ES-I3 (cell line): ENCODE results near the gene TEX48.

Experiments
- H3K36me3 ChIP-seq: 2 replicates; pipeline ENCODE4 v1.6.1; 2013; ENCODE audit warnings: mild to moderate bottlenecking, low read length, control low read depth, moderate library complexity; ENCODE audit not compliant: insufficient read depth
- H3K4me1 ChIP-seq: 2 replicates; pipeline ENCODE4 v1.6.1; 2013; ENCODE audit warnings: mild to moderate bottlenecking, control low read depth, low read length; ENCODE audit not compliant: insufficient read depth
- H3K9ac ChIP-seq: 2 replicates; pipeline ENCODE4 v1.6.1; 2013; ENCODE audit warnings: low read depth, mild to moderate bottlenecking, low read length, moderate library complexity
- H3K9me3 ChIP-seq: 2 replicates; pipeline ENCODE4 v1.6.1; 2013; ENCODE audit warnings: mild to moderate bottlenecking, low read length, moderate library complexity; ENCODE audit not compliant: control insufficient read depth, insufficient read depth

TEX48 gene, protein sequence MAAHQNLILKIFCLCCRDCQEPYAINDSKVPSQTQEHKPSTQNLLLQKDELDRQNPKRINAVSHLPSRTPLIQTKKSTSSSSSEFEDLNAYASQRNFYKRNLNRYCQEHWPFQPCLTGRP

DNA sequence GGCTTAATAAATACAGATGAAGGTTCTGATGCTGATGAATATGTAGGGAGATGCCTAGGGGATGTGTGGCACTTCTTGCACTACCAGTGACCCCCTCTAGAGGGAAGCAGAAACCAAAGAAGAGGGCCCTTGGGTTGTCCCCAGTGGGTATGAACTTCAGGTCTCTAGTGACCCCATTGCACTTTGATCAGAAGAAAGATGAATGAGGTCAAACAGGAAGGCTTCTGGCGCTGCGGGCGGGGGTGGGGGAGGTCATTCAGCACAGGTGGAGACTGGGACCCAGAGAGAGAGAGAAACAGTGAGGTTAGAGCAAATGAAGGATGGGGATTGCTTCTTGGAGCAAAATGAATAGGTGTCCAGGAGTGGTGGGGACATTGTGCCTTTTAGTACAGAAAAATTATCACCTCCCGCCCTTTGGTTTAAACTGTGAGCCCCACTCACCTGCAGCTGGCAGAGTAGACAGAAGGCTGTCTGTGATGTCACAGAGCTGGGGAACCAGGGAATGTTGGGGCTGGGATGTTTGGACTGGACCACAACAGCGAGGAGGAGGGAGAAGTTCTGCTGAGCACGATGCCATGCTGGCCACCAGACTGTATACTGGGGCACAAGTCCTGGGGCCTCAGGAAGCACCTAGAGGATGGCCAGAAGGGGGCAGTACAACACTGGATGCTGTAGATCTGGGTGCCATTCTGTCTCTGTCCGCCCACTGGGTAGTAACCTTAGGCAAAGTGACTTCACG, at the start of gene TEX48:
TSS of gene TEX48 (minus strand) at position 599 of the 739 bp plus-strand sequence. CDS start 10,469 bp downstream, outside the sequence.
- Histone ChIP-seq H3K9me3 (no peaks in the 10 kb centered on the region), H3K4me1 (no peaks in the 10 kb centered on the region), H3K9ac (no peak within 1 kb of the TSS), H3K36me3 (no peaks in the 10 kb centered on the region)

DNA sequence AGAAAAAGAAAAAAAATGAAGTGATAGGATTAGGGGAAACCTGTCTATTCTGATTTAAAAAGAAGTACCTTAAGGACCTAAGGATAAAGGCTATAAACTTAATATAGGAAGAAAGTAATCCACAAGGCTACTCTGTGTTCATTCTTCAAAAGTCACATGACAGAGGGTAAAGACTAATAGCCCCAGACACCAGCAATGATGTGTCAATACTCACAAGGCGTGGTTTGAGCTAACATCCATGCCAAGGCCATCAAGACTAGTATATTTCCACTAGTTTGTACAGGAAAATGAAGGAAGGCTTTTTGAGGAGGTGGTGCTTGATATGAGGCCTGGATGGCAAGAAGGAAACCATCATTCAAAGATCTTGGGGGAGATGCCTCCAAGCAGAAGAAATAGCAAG, 49.7 kb upstream of the TEX48 start:
- H3K9me3 ChIP-seq: no peaks in the 10 kb centered on the region
- H3K36me3 ChIP-seq: no peaks in the 10 kb centered on the region
- H3K4me1 ChIP-seq: no peaks in the 10 kb centered on the region
- H3K9ac ChIP-seq: no peak overlapping the region

DNA sequence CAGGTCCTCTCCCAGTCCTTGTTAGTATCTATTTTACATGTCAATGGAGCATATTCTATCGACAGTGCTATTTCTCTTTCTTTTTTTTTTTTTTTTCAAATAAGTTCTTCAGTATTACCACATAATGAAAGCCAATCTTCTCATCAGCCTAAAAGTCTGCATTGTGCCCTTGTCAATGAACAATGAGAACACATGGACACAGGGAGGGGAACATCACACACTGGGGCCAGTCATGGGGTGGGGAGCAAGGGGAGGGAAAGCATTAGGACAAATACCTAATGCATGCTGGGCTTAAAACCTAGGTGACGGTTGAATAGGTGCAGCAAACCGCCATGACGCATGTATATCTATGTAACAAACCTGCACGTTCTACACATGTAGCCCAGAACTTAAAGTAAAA, 47.7 kb upstream of the TEX48 start:
- H3K9ac ChIP-seq: no peak overlapping the region
- no peaks in the 10 kb centered on the region for H3K9me3 ChIP-seq
- no peaks in the 10 kb centered on the region for H3K36me3 ChIP-seq
- no peaks in the 10 kb centered on the region for H3K4me1 ChIP-seq

DNA sequence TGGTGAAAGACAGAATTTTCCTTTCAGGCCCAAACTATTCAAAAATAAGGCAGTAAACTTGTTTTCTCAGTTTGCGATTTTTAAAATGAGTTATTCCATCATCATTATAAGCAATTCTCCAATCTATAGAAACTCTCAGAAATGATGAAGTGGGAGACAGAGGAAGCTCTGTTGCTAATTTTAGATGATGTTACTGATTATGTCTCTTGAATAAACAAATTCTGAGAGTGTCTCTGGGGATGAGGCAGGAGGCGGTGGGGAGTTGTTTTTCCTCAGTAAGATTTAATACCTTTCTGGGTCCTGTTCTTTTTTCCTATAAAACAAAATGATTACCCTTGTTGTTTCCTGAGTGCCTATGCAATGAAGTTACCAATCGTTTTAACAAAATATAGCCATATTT, 43.9 kb upstream of the TEX48 start:
- H3K9ac ChIP-seq: no peak overlapping the region
- H3K9me3 ChIP-seq: no peaks in the 10 kb centered on the region
- H3K4me1 ChIP-seq: no peaks in the 10 kb centered on the region
- no peaks in the 10 kb centered on the region for H3K36me3 ChIP-seq

DNA sequence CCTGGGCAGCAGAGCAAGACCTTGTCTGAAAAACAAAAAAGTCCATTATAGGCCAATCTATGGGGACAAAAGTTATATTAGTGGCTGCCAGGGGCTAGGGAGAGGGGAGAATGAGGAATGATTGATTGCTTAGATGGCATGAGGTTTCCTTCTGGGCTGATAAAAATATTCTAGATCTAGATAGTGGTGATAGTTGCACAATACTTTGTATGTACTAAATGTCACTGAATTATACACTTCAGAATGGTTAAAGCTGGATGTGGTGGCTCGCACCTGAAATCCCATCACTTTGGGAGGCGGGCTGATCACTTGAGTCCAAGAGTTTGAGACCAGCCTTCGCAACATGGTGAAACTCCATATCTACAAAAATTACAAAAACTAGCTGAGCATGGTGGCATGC, 42.8 kb upstream of the TEX48 start:
- Histone ChIP-seq H3K9me3 (no peaks in the 10 kb centered on the region), H3K4me1 (no peaks in the 10 kb centered on the region), H3K9ac (no peak overlapping the region), H3K36me3 (no peaks in the 10 kb centered on the region)

DNA sequence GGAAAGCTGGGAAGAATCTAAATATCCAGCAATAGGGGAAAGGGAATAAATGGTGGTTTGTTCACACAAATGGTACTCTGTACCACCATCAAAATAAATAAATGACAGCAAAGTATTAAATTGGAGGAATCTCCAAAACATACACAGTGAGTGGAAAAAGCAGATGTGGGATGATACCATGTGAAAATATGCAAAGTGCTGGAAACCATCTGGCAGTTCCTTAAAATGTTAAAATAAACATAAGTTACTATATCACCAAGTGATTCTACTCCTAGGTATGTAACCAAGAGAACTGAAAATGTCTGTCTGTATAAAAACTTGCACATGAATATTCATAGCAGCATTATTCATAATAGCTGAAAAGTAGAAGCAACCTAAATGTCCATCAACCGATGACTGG, 41.9 kb upstream of the TEX48 start:
- Histone ChIP-seq H3K4me1 (no peaks in the 10 kb centered on the region), H3K9ac (no peak overlapping the region), H3K9me3 (no peaks in the 10 kb centered on the region), H3K36me3 (no peaks in the 10 kb centered on the region)

DNA sequence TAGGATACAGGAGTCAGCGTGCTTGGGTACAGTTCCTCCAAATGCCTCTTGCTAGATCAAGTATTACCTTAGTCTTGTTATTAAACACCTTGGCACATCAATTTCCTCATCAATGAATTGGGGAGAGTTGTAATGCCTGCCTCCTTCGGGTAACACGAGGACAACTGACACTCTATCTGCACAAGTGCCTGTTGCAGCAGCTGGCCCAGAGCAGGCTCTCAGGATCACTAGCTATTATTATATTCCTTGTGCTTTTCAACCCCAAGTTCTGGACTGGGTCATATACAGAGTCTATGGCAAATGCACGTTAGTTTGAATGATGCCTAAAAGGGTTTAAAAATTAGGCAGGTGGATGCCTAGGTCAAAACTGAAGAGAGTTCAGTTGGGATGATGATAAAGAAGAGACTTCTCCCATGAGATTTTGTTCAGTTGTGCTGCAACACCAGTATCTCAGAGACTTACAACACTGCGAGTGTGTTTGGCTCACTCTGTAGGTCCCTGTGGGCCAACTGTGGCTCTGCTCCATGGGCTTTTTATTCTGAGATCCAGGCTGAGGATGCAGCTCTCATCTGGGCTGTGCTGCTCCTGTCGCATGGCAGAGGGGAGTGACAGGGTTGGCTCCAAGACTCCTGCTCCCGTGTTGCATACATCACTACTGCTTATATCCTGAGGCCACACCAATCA, 41.1 kb upstream of the TEX48 start:
- Histone ChIP-seq H3K9me3 (no peaks in the 10 kb centered on the region), H3K4me1 (no peaks in the 10 kb centered on the region), H3K9ac (no peak overlapping the region)

DNA sequence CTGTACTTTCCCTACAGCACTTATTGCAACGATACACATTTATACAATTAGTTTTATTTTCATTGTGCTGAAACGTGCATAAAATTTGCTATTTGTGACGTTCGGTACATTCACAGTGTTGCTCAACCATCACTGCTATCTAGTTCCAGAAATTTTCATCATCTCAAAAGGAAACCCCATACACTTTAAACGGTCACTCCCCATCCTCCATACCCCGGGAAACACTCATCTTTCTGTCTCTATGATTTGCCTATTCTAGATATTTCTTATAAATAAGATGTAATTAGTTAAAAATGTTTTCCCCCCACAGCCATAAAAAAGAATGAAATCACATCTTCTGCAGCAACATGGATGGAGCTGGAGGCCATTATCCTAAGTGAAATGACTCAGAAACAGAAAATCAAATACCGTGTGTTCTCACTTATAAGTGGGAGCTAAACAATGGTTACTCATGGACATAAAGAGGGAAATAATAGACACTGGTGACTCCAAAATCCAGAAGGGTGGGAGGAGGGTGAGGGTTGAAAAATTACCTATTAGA, 40.2 kb upstream of the TEX48 start:
- no peak overlapping the region for H3K9ac ChIP-seq
- no peaks in the 10 kb centered on the region for H3K4me1 ChIP-seq
- H3K36me3 ChIP-seq: no peaks in the 10 kb centered on the region
- no peaks in the 10 kb centered on the region for H3K9me3 ChIP-seq

More for the DNA sequence above, 41.1 kb upstream of the TEX48 start:
- H3K36me3 ChIP-seq: no peaks in the 10 kb centered on the region

DNA sequence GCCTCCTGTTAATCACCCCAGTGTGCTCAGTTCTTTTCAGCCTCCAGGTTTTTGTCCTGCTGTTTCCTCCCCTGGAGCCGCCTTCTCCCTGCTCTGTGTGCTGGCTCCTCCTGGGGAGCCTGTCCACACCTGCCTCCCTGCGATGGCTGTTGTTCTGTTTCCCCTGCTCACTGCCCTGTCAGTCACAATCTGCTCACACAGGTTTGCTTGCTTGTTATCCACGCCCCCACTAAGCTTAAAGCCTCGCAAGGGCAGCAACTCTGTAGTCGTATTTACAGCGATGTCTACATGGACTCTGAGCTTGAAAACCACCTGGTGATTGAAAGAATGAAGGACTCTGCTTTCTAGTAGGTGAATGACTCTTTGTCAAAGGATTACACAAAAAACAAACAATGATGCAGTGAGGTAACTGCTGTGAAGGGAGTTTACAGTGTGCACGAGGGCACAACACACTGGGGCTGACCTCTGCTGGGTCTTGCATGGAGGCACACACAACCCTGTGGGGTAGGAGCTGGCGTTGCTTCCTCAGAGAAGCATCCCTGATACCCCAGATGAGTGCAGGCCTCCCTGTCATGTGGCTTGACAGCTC, 39.6 kb upstream of the TEX48 start:
- Histone ChIP-seq H3K36me3 (no peaks in the 10 kb centered on the region), H3K9me3 (no peaks in the 10 kb centered on the region), H3K9ac (no peak overlapping the region), H3K4me1 (no peaks in the 10 kb centered on the region)

DNA sequence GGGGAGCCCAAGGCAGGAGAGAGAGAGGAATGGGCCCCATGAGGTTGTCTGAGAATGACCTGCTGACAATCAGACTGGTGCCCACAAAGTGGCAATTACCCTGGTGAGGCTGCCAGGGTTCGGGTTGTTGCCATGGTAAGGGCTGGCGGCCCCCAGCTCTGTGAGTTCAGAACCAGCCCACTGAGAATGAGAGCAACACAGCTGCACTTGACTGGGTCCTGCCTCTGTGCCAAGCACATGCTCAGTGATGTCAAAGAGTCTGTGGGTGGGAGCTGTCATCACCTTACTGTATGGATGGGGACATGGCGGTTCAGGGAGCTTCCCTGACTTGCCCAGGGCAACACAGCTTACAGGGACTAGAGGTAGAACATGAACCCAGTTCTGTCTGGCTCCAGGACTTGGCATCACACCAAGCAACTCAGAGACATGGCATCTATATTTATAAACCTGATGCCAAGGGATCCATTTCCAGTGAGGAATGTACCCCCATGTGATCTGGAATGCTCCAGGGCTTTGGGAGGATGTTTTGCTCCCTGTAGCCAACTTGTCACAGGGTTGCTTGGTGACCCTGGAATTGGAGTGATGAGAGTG, 38.2 kb upstream of the TEX48 start:
- no peaks in the 10 kb centered on the region for H3K9me3 ChIP-seq

DNA sequence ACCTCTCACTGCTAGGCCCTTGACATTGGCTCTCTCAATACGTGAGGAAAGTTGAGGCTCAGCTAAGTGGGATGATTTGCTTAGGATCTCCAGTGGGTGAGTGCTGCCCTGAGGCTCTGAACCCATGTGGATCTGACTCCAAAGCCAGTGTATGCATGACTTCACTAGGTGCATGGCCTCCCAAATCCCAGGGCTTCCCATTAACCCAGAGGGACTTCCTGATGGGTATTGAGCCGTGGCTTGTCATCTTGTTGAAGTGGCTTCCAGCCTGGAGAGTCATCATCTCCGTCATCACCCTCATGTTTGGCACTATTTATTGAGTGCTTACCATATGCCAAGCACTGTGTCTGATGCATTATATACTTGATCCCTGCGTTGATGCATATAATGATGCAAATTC, 37.3 kb upstream of the TEX48 start:
- H3K36me3 ChIP-seq: no peaks in the 10 kb centered on the region
- no peaks in the 10 kb centered on the region for H3K9me3 ChIP-seq
- H3K4me1 ChIP-seq: no peaks in the 10 kb centered on the region
- H3K9ac ChIP-seq: no peak overlapping the region

More for the DNA sequence above, 38.2 kb upstream of the TEX48 start:
- Histone ChIP-seq H3K36me3 (no peaks in the 10 kb centered on the region), H3K4me1 (no peaks in the 10 kb centered on the region), H3K9ac (no peak overlapping the region)

DNA sequence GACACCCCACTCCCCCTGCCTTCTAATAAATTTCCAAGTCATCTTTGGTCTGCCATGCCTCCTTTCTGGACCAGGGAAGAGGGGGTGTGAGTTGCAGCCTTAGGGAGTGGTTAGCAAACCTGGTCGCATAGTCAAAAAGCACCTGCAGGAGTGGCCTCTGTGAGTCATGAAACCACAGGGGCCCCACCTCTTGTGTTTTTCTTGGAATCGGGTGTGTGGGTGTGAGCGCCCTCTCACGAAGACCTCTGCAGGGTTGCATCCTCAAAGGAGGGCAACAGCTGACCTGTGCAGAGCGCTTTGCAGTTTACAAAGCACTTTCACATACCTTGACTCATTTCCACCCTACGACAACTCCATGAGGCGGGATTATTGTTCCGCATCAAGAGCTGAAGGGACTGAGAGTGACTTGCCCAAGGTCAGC, 36.8 kb upstream of the TEX48 start:
- H3K9ac ChIP-seq: no peak overlapping the region
- H3K36me3 ChIP-seq: no peaks in the 10 kb centered on the region
- no peaks in the 10 kb centered on the region for H3K9me3 ChIP-seq
- H3K4me1 ChIP-seq: no peaks in the 10 kb centered on the region

DNA sequence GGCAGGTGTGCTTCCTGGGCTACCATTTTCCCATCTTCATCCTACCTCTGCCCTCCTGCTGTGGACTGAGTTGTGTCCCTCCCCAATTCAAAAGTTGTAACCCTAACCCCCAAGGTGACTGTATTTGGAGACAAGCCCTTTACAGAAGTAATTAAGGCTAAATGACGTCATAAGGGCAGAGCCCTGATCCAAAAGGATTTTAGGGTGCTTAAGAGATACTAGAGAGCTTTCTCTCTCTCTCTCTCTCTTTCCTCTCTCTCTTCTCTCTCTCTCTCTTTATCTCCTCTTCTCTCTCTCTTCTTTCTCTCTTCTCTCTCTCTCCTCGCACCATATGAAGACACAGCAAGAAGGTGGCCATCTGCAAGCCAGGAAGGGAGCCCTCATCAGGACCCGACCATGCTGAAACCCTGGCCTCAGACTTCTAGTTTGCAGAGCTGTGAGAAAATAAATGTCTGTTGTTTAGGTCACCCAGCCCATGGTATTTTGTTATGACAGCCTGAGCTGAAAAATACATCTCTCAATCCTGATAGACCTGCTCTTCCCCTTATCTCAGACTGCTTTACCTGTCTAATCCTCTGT, 36.0 kb upstream of the TEX48 start:
- H3K36me3 ChIP-seq: no peaks in the 10 kb centered on the region
- no peaks in the 10 kb centered on the region for H3K9me3 ChIP-seq
- H3K4me1 ChIP-seq: no peaks in the 10 kb centered on the region
- no peak overlapping the region for H3K9ac ChIP-seq

DNA sequence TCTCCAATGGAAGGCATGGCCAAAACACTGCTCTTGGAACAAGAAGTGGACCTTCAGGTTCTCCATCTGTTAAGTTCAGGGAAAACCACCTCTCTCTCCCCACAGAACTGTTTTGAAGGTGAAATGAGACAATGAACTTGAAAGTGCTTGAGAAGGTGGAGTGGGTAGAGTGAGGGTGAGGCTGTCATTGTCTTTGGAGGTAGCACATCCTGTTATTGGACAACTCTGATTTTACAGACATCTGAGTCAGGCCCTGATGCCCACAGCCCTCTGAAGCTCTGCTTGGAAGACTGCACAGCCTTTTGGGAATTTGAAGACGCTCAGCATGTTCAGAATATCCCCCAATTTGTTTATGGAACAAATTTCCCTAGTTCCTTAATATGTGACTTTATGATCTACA, 27.6 kb upstream of the TEX48 start:
- Histone ChIP-seq H3K9me3 (no peaks in the 10 kb centered on the region), H3K4me1 (no peaks in the 10 kb centered on the region), H3K36me3 (no peaks in the 10 kb centered on the region), H3K9ac (no peak overlapping the region)
